GM19328 (cell line): ENCODE results near the gene S100A16.
"Not testable (repeated sequence)": the region's sequence is repeated elsewhere in the genome, so short reads cannot be mapped to it uniquely, and the experiment has no call there.

Experiments
- ATAC-seq: cut with Tn5 transposase; IDR thresholded peaks from one replicate; pipeline ENCODE4 v1.9.1; 2021; ENCODE audit warnings: mild to moderate bottlenecking, moderate library complexity; ENCODE audit not compliant: unreplicated experiment

The S100A16 gene, protein sequence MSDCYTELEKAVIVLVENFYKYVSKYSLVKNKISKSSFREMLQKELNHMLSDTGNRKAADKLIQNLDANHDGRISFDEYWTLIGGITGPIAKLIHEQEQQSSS

DNA sequence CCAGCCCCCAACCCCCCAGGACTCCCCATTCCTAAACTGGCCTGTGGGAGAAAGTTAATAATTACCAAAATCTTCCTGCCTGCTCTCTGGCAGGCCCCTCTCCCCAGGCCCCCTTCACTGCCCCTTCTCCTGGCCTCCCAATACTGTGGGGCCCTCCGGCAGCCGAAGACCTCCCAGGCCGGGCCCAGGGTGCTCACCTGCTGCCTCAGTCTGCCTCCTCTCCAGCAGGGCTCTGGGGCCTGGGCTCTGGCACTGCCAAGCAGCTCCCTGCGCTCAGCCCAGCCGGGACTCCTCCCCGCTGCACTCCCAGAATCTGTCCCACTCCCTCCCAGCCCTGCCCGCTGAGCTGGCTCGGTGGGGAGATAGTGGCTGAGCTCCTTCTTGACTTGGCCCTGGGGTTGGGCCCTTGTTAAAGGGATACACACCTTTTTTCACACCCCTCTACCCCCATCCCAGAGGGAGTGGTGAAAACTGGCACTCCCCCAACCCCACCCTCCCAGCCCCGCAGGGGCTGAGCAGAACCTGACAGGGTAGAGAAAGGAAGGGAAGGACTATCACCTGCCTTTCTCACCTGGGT lies at the start of gene S100A16:
TSS of gene S100A16 (minus strand) at position 383 of the 577 bp plus-strand sequence. CDS start 4,986 bp downstream, outside the sequence.
- no peak for ATAC-seq

- no peak for ATAC-seq
Measured at GRCh38 chr1:153662269-153662668, 49.3 kb upstream of the S100A16 start.

- no peak for ATAC-seq
Measured at GRCh38 chr1:153661111-153661708, 48.3 kb upstream of the S100A16 start.

DNA sequence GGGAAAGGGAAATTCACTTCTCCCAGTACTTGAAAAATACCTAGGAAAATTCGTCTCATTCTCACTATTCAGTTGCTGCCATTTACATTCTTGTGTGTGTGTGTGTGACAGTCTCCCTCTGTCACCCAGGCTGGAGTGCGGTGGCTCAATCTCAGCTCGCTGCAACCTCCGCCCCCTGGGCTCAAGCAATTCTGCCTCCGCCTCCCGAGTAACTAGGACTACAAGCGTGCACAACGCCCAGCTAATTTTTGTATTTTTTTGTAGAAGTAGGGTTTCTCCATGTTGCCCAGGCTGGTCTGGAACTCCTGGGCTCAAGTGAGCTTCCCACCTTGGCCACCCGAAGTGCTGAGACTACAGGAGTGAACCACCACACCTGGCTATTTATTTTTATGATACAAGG lies 46.7 kb upstream of the S100A16 start:
- no peak for ATAC-seq

DNA sequence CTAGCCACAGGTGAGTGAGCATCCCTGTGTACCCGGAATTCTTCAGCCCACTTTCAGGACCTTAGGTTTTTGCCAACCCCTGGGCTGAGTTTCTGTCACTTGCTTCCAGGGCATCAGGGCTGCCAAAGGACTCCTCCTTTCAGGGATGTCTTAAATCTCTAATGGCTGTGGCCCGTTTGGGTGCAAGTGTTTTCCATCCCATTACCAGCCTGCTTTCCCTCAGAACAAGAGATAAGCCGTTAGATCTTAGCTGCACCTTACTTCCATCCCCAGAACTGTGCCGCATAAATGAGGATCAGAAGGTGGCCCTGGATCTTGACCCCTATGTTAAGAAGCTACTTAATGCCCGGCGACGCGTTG lies 46.2 kb upstream of the S100A16 start:
- ATAC-seq, result no peak

GRCh38 chr1:153658400-153659174 lies 45.6 kb upstream of the S100A16 start, which contains the start of gene SNAPIN:
TSS of gene SNAPIN (plus strand) at chr1:153658703. CDS start at chr1:153658744, 41 bp downstream.
- ATAC-seq, result peak; percentile 78

- no peak for ATAC-seq
Measured at GRCh38 chr1:153655333-153655732, 42.4 kb upstream of the S100A16 start.

DNA sequence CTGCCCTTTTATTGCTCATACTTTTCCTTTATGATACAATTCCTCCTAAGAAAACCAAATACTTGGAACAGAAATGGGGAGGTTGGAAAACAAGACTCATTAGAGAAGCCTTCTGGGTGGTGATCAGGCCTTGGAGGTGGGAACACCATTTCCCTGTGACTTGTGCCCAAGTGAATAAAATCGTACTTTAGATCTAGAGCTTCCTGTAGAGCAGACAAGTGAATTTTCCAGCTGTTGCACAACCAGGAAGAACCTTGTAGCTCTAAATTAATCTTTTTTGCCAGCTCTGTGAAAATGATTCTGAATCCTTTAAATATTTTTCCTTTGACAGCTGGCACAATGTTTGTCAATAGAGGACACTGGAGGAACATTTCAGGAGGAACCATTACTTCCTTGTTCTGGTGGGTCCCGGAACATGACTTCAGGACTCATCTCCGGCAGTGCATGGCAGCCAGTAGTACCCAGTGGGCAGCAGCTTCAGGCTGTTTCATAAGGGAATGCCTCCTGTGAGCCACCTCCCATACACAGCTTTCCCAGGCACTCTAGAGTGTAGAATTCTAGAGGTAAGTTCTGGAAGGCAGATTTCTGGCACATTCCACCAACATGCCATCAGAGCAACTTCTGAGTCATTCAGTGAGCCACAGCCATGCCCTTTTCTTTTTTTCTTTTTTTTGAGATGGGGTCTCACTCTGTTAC lies 40.0 kb upstream of the S100A16 start:
- ATAC-seq, result no peak

DNA sequence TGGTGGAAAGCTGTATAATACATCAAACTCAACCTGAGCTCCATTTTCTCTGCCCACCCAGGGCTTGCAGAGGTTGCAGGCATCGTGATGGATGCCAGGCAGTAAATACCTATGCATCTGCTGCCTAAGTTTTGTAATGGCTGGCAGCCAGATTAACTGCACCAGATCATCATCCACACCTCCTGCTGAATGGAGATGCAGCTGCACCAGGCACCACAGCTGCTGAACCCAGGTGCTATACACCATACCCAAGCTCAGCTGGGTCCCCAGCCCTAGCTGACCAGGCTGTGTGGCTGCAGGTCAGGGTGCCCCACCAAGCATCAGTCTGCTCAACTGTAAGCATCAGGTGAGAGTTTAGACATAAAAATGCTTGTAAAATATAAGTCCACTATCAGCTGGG lies 38.8 kb upstream of the S100A16 start:
- no peak for ATAC-seq

GRCh38 chr1:153649863-153650235 lies 36.9 kb upstream of the S100A16 start:
- no peak for ATAC-seq

DNA sequence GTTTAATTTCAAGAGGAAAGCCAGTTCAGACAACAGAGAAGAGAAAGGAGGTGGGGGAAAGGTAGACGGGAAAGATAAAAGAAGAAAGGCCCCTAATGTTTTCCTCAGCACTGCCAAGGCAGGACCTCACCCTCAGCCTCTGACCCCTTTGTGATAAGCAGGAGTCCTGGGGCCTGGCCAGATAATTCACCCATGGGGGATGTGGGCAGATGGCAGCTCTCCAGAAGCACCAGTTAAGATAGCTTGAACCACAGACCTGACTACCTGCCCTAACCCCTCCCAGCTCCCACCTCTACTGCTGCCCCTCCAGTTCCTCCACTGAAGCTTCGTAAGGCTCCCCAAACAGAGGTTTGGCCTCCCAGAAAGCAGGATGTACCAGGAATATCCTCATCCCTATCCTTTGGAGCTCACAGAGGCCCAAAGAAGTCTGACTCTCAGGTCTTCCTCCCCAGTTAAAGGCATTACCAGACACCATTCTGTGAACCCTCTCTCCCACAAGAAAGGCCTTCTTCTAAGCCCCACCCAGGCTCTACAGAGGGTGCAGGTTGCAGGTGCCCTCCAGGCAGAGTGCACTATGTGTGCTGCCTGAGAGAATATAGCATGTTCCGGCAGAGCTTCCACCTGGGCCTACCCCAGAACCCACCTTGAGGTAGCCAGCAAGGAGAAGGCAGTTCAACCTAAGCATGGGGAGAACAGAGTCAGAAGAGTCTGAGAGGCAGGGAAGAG lies 36.4 kb upstream of the S100A16 start:
- ATAC-seq, result no peak

GRCh38 chr1:153648000-153648643 lies 35.2 kb upstream of the S100A16 start:
- no peak for ATAC-seq

DNA sequence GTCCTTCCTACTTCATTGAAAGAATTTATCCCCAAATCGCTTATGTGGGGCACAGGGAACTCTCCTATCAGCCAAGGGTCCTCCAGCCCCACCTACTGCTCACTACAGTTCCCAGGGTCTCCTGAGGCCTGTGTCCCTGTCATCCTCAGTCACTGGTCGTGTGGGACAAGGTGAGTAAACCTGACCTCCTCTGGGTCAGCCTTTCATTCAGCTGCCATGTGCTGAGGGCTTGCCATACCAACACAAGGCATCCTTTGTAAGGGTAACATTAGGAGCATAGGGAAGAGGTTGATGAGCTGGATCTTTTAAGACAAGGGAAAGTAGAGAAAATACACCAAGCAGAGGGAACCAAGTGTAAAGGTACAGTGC lies 34.4 kb upstream of the S100A16 start:
- ATAC-seq, result no peak

GRCh38 chr1:153646672-153647345 lies 33.9 kb upstream of the S100A16 start:
- ATAC-seq, result no peak

DNA sequence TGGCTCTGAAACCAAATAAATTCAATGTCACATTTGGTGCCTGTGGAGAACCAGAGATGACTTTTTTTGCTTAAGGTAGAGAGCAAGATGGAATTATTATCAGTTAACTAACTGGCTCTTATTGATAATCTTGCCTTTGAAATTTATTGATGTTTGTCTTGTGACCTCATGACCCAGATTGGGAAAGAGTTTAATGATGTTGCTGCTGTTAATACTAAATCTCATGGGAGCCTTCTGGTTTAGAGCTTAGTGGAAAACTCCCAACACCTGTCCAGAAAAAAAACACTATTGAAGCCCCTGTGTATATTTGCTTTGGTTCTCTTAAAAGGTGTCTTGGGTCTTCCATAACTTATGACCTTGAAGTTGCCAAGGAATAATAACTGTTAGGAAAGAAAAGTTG lies 30.9 kb upstream of the S100A16 start:
- ATAC-seq, result no peak

DNA sequence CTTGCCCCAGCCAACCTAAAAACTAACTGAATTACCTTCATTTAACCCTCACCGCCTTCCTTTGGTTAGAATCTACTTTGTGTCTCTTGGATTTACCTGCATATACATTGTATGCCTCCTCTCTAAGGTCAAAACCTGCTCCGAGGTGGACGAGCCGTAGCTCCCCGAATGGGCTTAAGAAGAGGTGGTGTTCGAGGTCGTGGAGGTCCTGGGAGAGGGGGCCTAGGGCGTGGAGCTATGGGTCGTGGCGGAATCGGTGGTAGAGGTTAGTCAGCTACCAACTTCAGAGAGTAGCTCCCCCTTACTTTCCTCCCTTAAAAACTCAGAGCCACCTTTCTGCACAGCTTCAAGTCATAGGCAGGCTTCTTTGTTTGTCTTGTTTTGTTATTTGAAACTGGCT lies 30.2 kb upstream of the S100A16 start:
- no peak for ATAC-seq

DNA sequence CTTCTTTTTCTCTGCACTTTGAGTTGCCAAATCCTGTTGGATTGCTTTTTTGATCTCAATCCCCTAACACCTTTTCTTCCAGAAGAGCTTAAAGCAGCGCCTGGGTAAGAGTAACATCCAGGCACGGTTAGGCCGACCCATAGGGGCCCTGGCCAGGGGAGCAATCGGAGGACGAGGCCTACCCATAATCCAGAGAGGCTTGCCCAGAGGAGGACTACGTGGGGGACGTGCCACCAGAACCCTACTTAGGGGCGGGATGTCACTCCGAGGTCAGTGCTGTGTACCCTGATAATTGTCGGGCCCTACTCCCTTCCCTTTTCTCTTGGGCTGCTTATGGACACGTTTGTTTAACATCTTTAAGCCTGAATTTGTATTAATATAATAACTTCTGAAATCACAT lies 29.2 kb upstream of the S100A16 start:
- ATAC-seq, result no peak

GRCh38 chr1:153640861-153641260 lies 27.9 kb upstream of the S100A16 start:
- no peak for ATAC-seq

GRCh38 chr1:153640213-153640612 lies 27.3 kb upstream of the S100A16 start:
- not testable (repeated sequence) for ATAC-seq

DNA sequence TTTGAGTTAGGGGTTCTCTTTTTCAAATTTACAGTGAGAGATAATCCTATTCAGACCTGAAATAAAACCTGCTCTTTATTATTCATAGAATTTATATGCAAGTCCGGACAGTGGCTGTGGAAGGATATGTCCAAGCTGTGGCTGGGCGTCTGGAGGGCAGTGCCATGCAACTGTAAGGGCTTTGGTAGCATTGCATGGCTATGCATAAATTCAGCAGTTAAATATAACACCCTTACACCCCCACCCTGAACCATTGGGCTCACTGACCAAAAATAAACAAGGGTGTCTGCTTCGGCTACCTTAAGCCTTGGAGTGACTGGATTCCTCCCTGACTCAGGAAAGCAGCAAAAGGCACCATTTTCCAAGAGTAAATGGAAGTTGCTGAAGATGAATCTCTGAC lies 26.3 kb upstream of the S100A16 start:
- no peak for ATAC-seq
